Stimulated activated effector memory CD8-positive, alpha-beta T cell treated with anti-CD3 and anti-CD28 coated beads, Interleukin-12 subunit alpha, Interleukin-12 subunit beta, amount 100 ng/mL, for 72 hours (primary cell): ENCODE results near the gene RAB13.

Experiments
- ATAC-seq: fragments of 150-1000 bp; cut with Tn5 transposase; 2 replicates; pipeline ENCODE4 v1.10.0; 2021
- DNase-seq, 2 donors: peaks; one replicate each; pipeline ENCODE4 v3.0.0; 2021 to 2022; ENCODE audit warnings: low spot score in 2 of 2
- H3K27ac Mint-ChIP-seq: one replicate; pipeline ENCODE4 v1.8.0; 2022; ENCODE audit warnings: mild to moderate bottlenecking, mixed read lengths
- H3K36me3 Mint-ChIP-seq: one replicate; pipeline ENCODE4 v1.8.0; 2022; ENCODE audit warnings: mild to moderate bottlenecking, mixed read lengths
- H3K4me1 Mint-ChIP-seq: one replicate; pipeline ENCODE4 v1.8.0; 2022; ENCODE audit warnings: mixed read lengths
- H3K4me3 Mint-ChIP-seq: one replicate; pipeline ENCODE4 v1.8.0; 2022; ENCODE audit warnings: mild to moderate bottlenecking, mixed read lengths
- H3K9me3 Mint-ChIP-seq: one replicate; pipeline ENCODE4 v1.8.0; 2022; ENCODE audit warnings: mixed read lengths

RAB13 gene

GRCh38 chr1:153936011-153936802, 49.9 kb downstream of the RAB13 start:
- no peak for DNase-seq
- no peak for ATAC-seq
- H3K4me1 Mint-ChIP-seq, result peaks cover 33% of the 10 kb centered on the region
- no peaks in the 10 kb centered on the region for H3K9me3 Mint-ChIP-seq
- peak overlapping the region; percentile 48 for H3K27ac Mint-ChIP-seq
- no peak overlapping the region for H3K4me3 Mint-ChIP-seq
- peaks cover 99% of the 10 kb centered on the region for H3K36me3 Mint-ChIP-seq

GRCh38 chr1:153934746-153935145, 51.4 kb downstream of the RAB13 start:
- Mint-ChIP-seq H3K36me3 (peaks cover 99% of the 10 kb centered on the region), H3K4me3 (no peak overlapping the region), H3K4me1 (peaks cover 18% of the 10 kb centered on the region), H3K27ac (peak overlapping the region; percentile 26), H3K9me3 (no peaks in the 10 kb centered on the region)
- no peak for ATAC-seq
- no peak for DNase-seq

- Mint-ChIP-seq H3K4me1 (peaks cover 16% of the 10 kb centered on the region), H3K4me3 (no peak overlapping the region), H3K9me3 (no peaks in the 10 kb centered on the region), H3K36me3 (peaks cover 98% of the 10 kb centered on the region), H3K27ac (peak overlapping the region; percentile 26)
- DNase-seq (no peak), ATAC-seq (no peak)
Measured at GRCh38 chr1:153933955-153934354, 52.2 kb downstream of the RAB13 start.

GRCh38 chr1:153933430-153933829, 52.7 kb downstream of the RAB13 start:
- peaks cover 93% of the 10 kb centered on the region for H3K36me3 Mint-ChIP-seq
- H3K4me3 Mint-ChIP-seq, result no peak overlapping the region
- no peaks in the 10 kb centered on the region for H3K9me3 Mint-ChIP-seq
- DNase-seq (no peak), ATAC-seq (no peak)
- H3K27ac Mint-ChIP-seq, result no peak overlapping the region
- H3K4me1 Mint-ChIP-seq, result peaks cover 21% of the 10 kb centered on the region

GRCh38 chr1:153932156-153933131, 53.7 kb downstream of the RAB13 start:
- peaks cover 83% of the 10 kb centered on the region for H3K36me3 Mint-ChIP-seq
- DNase-seq, result no peak
- no peak for ATAC-seq
- no peak overlapping the region for H3K27ac Mint-ChIP-seq
- no peak overlapping the region for H3K4me3 Mint-ChIP-seq
- peaks cover 23% of the 10 kb centered on the region for H3K4me1 Mint-ChIP-seq
- no peaks in the 10 kb centered on the region for H3K9me3 Mint-ChIP-seq
